ENCODE measurements around the gene NAA15.
A peak's percentile ranks its signal among the peaks of the same experiment; 100 is the strongest.
"Not testable (repeated sequence)": the region's sequence is repeated elsewhere in the genome, so short reads cannot be mapped to it uniquely, and the experiment has no call there.

The NAA15 gene

GRCh38 chr4:139455126-139455538 is 153.8 kb downstream of the NAA15 start:
- peaks cover 11% of the 10 kb centered on the region for H3K4me1 ChIP-seq (ENCODE audit: control insufficient read depth, insufficient read depth, low read length)
- H3K27me3 ChIP-seq (ENCODE audit: control insufficient read depth, insufficient read depth, low read length), result no peaks in the 10 kb centered on the region
- H3K36me3 ChIP-seq (ENCODE audit: control insufficient read depth, insufficient read depth, low read length), result no peaks in the 10 kb centered on the region
- no peak overlapping the region for H3K9ac ChIP-seq (ENCODE audit: low read depth, low read length)
- H3K4me3 ChIP-seq (ENCODE audit: low read depth, low read length), result peak overlapping the region; percentile 97
- H3K9me3 ChIP-seq (ENCODE audit: control insufficient read depth, insufficient read depth, low read length), result no peaks in the 10 kb centered on the region

GRCh38 chr4:139457318-139457717 is 156.0 kb downstream of the NAA15 start:
- Histone ChIP-seq H3K9ac (ENCODE audit: low read depth, low read length) (no peak overlapping the region), H3K4me3 (ENCODE audit: low read depth, low read length) (no peak overlapping the region), H3K4me1 (ENCODE audit: control insufficient read depth, insufficient read depth, low read length) (peaks cover 19% of the 10 kb centered on the region), H3K36me3 (ENCODE audit: control insufficient read depth, insufficient read depth, low read length) (no peaks in the 10 kb centered on the region), H3K27me3 (ENCODE audit: control insufficient read depth, insufficient read depth, low read length) (no peaks in the 10 kb centered on the region), H3K9me3 (ENCODE audit: control insufficient read depth, insufficient read depth, low read length) (no peaks in the 10 kb centered on the region)

GRCh38 chr4:139458543-139458942 is 157.2 kb downstream of the NAA15 start:
- H3K4me1 ChIP-seq (ENCODE audit: control insufficient read depth, insufficient read depth, low read length), result peaks cover 19% of the 10 kb centered on the region
- no peaks in the 10 kb centered on the region for H3K27me3 ChIP-seq (ENCODE audit: control insufficient read depth, insufficient read depth, low read length)
- H3K36me3 ChIP-seq (ENCODE audit: control insufficient read depth, insufficient read depth, low read length), result no peaks in the 10 kb centered on the region
- H3K9ac ChIP-seq (ENCODE audit: low read depth, low read length), result no peak overlapping the region
- H3K9me3 ChIP-seq (ENCODE audit: control insufficient read depth, insufficient read depth, low read length), result no peaks in the 10 kb centered on the region
- no peak overlapping the region for H3K4me3 ChIP-seq (ENCODE audit: low read depth, low read length)

GRCh38 chr4:139458999-139459398 is 157.7 kb downstream of the NAA15 start:
- H3K36me3 ChIP-seq (ENCODE audit: control insufficient read depth, insufficient read depth, low read length), result no peaks in the 10 kb centered on the region

GRCh38 chr4:139460565-139460964 is 159.3 kb downstream of the NAA15 start:
- Histone ChIP-seq H3K9ac (ENCODE audit: low read depth, low read length) (no peak overlapping the region), H3K4me3 (ENCODE audit: low read depth, low read length) (no peak overlapping the region), H3K36me3 (ENCODE audit: control insufficient read depth, insufficient read depth, low read length) (no peaks in the 10 kb centered on the region), H3K9me3 (ENCODE audit: control insufficient read depth, insufficient read depth, low read length) (no peaks in the 10 kb centered on the region), H3K27me3 (ENCODE audit: control insufficient read depth, insufficient read depth, low read length) (no peaks in the 10 kb centered on the region), H3K4me1 (ENCODE audit: control insufficient read depth, insufficient read depth, low read length) (peaks cover 15% of the 10 kb centered on the region)

More at GRCh38 chr4:139458999-139459398, 157.7 kb downstream of the NAA15 start:
- no peaks in the 10 kb centered on the region for H3K27me3 ChIP-seq (ENCODE audit: control insufficient read depth, insufficient read depth, low read length)
- peaks cover 19% of the 10 kb centered on the region for H3K4me1 ChIP-seq (ENCODE audit: control insufficient read depth, insufficient read depth, low read length)
- H3K9me3 ChIP-seq (ENCODE audit: control insufficient read depth, insufficient read depth, low read length), result no peaks in the 10 kb centered on the region
- no peak overlapping the region for H3K4me3 ChIP-seq (ENCODE audit: low read depth, low read length)
- no peak overlapping the region for H3K9ac ChIP-seq (ENCODE audit: low read depth, low read length)

GRCh38 chr4:139461022-139461628 is 159.8 kb downstream of the NAA15 start:
- Histone ChIP-seq H3K36me3 (ENCODE audit: control insufficient read depth, insufficient read depth, low read length) (no peaks in the 10 kb centered on the region), H3K4me1 (ENCODE audit: control insufficient read depth, insufficient read depth, low read length) (peaks cover 12% of the 10 kb centered on the region), H3K27me3 (ENCODE audit: control insufficient read depth, insufficient read depth, low read length) (no peaks in the 10 kb centered on the region), H3K9ac (ENCODE audit: low read depth, low read length) (no peak overlapping the region), H3K4me3 (ENCODE audit: low read depth, low read length) (no peak overlapping the region), H3K9me3 (ENCODE audit: control insufficient read depth, insufficient read depth, low read length) (no peaks in the 10 kb centered on the region)

DNA sequence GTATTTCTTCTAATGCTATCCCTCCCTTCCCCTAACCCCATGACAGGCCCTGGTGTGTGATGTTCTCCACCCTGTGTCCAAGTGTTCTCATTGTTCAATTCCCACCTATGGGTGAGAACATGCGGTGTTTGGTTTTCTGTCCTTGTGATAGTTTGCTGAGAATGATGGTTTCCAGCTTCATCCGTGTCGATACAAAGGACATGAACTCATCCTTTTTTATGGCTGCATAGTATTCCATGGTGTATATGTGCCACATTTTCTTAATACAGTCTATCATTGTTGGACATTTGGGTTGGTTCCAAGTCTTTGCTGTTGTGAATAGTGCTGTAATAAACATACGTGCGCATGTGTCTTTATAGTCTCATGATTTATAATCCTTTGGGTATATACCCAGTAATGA is 163.2 kb downstream of the NAA15 start:
- H3K4me1 ChIP-seq (ENCODE audit: control insufficient read depth, insufficient read depth, low read length); H3K9ac ChIP-seq (ENCODE audit: low read depth, low read length); H3K27me3 ChIP-seq (ENCODE audit: control insufficient read depth, insufficient read depth, low read length); H3K9me3 ChIP-seq (ENCODE audit: control insufficient read depth, insufficient read depth, low read length); H3K4me3 ChIP-seq (ENCODE audit: low read depth, low read length); H3K36me3 ChIP-seq (ENCODE audit: control insufficient read depth, insufficient read depth, low read length): not testable (repeated sequence)

- no peaks in the 10 kb centered on the region for H3K36me3 ChIP-seq (ENCODE audit: control insufficient read depth, insufficient read depth, low read length)
- peaks cover 5% of the 10 kb centered on the region for H3K4me1 ChIP-seq (ENCODE audit: control insufficient read depth, insufficient read depth, low read length)
- H3K4me3 ChIP-seq (ENCODE audit: low read depth, low read length), result no peak overlapping the region
- no peak overlapping the region for H3K9ac ChIP-seq (ENCODE audit: low read depth, low read length)
- H3K9me3 ChIP-seq (ENCODE audit: control insufficient read depth, insufficient read depth, low read length), result no peaks in the 10 kb centered on the region
- H3K27me3 ChIP-seq (ENCODE audit: control insufficient read depth, insufficient read depth, low read length), result no peaks in the 10 kb centered on the region
Observed at GRCh38 chr4:139465922-139466321, 164.6 kb downstream of the NAA15 start.

DNA sequence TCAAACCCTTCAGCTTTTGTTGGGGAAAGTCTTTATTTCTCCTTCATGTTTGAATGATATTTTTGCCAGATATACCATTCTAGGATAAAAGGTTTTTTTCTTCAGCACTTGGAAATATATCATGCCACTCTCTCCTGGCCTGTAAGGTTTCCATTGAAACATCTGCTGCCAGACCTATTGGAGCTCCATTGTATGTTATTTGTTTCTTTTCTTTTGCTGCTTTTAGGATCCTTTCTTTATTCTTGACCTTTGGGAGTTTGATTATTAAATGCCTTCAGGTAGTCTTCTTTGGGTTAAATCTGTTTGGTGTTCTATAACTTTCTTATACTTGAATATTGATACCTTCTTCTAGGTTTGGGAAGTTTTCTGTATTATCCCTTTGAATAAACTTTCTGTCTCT is 167.5 kb downstream of the NAA15 start:
- H3K36me3 ChIP-seq (ENCODE audit: control insufficient read depth, insufficient read depth, low read length); H3K9me3 ChIP-seq (ENCODE audit: control insufficient read depth, insufficient read depth, low read length); H3K4me3 ChIP-seq (ENCODE audit: low read depth, low read length): not testable (repeated sequence)

GRCh38 chr4:139469216-139469615 is 167.9 kb downstream of the NAA15 start:
- Histone ChIP-seq H3K36me3 (ENCODE audit: control insufficient read depth, insufficient read depth, low read length) (no peaks in the 10 kb centered on the region), H3K4me1 (ENCODE audit: control insufficient read depth, insufficient read depth, low read length) (no peaks in the 10 kb centered on the region), H3K27me3 (ENCODE audit: control insufficient read depth, insufficient read depth, low read length) (no peaks in the 10 kb centered on the region), H3K9me3 (ENCODE audit: control insufficient read depth, insufficient read depth, low read length) (no peaks in the 10 kb centered on the region), H3K9ac (ENCODE audit: low read depth, low read length) (no peak overlapping the region), H3K4me3 (ENCODE audit: low read depth, low read length) (no peak overlapping the region)

More for the DNA sequence above, 167.5 kb downstream of the NAA15 start:
- not testable (repeated sequence) for H3K4me1 ChIP-seq (ENCODE audit: control insufficient read depth, insufficient read depth, low read length); H3K9ac ChIP-seq (ENCODE audit: low read depth, low read length); H3K27me3 ChIP-seq (ENCODE audit: control insufficient read depth, insufficient read depth, low read length)

All from iPS-15b (cell line).